Colonic mucosa (tissue), 4 donors: Measurements from ENCODE around the gene KCNN1. TPM values are rescaled to one million over a fixed set of nuclear protein-coding genes. Genes with fewer than 3 reads are reported as not detected.
A peak's percentile ranks its signal among the peaks of the same experiment; 100 is the strongest.

ENCODE experiments used
- DNase-seq: peaks from one replicate; pipeline ENCODE4 v3.0.0-alpha.2; 2020
- H3K27ac ChIP-seq: fragments of 200-600 bp; one replicate; pipeline ENCODE4 v1.8.0; 2021
- H3K27me3 ChIP-seq: fragments of 200-600 bp; one replicate; pipeline ENCODE4 v1.8.0; 2021
- H3K36me3 ChIP-seq: fragments of 200-600 bp; one replicate; pipeline ENCODE4 v1.8.0; 2021
- H3K4me1 ChIP-seq: fragments of 200-600 bp; one replicate; pipeline ENCODE4 v1.8.0; 2021; ENCODE audit warnings: mild to moderate bottlenecking
- H3K4me3 ChIP-seq: fragments of 200-600 bp; one replicate; pipeline ENCODE4 v1.8.0; 2021
- H3K9ac ChIP-seq, 2 donors: one replicate each; pipeline ENCODE4 v1.7.0; 2013; ENCODE audit warnings: control low read depth in 2 of 2, low read depth in 2 of 2, low read length in 2 of 2
- H3K9me3 ChIP-seq: fragments of 200-600 bp; one replicate; pipeline ENCODE4 v1.8.0; 2021
- CTCF ChIP-seq: fragments of 200-600 bp; IDR thresholded peaks from one replicate; pipeline ENCODE4 v1.8.0; 2022; ENCODE audit warnings: antibody characterized with exemption, mild to moderate bottlenecking
- intact Hi-C: fragments of 100-400 bp; cut with DNase I; formaldehyde crosslinking; loops from one replicate; pipeline ENCODE4 v1.14.1; 2022
- total RNA-seq, 2 donors: library from RNA; stranded (reverse); fragmentation: NEBNext Ultra II Directional in 1 of 2; extraction: Animal tissue kit (Norgen Biotek cat#: 25700) in 1 of 2; gene quantifications; one replicate each; pipeline ENCODE4 v1.2.1, GENCODE V29; 2021
- donor health status: healthy.
- donor health status: DM: no; HTN: no; CAD: no.
- donor health status: DM: no; HTN: no; CAD: no.

KCNN1 gene
- total RNA-seq, 2 donors from 2014 or later, result not detected

DNA sequence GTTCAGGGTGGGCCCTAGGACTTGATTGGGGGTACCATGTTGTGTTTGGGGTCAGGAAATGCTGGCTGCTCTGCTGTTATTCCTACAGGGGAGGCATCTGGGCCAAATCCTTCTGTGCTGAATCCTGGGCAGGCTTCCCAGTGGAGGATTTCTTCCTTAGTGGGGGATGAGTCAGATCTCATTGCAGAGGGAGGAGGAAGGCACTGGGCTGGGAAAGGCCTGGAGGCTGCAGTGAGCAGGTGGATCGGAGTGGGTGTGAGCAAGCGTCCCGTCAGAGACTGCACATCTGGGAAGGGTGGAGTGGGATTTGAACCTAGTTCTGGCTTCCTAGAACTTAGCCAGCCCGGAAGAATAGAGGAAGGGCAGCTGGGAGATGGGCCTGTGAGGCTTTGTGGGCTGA, 22.6 kb upstream of the KCNN1 start:
- no peak for TF ChIP-seq CTCF
- H3K27ac ChIP-seq, result no peak overlapping the region
- intact Hi-C loops, result loop anchor here (2.0 kb wide), 1 partner anchor 50 kb away; no protein-coding TSS in a partner anchor
- no peaks in the 10 kb centered on the region for H3K36me3 ChIP-seq
- H3K9me3 ChIP-seq, result no peaks in the 10 kb centered on the region
- H3K27me3 ChIP-seq, result peaks cover 8% of the 10 kb centered on the region
- DNase-seq, result no peak
- H3K9ac ChIP-seq, result no peak overlapping the region
- no peaks in the 10 kb centered on the region for H3K4me1 ChIP-seq
- H3K4me3 ChIP-seq, result no peak overlapping the region

- H3K9me3 ChIP-seq, result no peaks in the 10 kb centered on the region
- intact Hi-C loops, result no loop called here
- H3K27ac ChIP-seq, result peak overlapping the region; percentile 11
- H3K4me3 ChIP-seq, result peak overlapping the region; percentile 67
- peaks cover 5% of the 10 kb centered on the region for H3K4me1 ChIP-seq
- no peak for DNase-seq
- H3K36me3 ChIP-seq, result no peaks in the 10 kb centered on the region
- H3K27me3 ChIP-seq, result peaks cover 36% of the 10 kb centered on the region
- TF ChIP-seq CTCF, result no peak
- peak overlapping the region; percentile 33 to 65 for H3K9ac ChIP-seq
Observed at GRCh38 chr19:17946965-17947784, 19.7 kb upstream of the KCNN1 start.

DNA sequence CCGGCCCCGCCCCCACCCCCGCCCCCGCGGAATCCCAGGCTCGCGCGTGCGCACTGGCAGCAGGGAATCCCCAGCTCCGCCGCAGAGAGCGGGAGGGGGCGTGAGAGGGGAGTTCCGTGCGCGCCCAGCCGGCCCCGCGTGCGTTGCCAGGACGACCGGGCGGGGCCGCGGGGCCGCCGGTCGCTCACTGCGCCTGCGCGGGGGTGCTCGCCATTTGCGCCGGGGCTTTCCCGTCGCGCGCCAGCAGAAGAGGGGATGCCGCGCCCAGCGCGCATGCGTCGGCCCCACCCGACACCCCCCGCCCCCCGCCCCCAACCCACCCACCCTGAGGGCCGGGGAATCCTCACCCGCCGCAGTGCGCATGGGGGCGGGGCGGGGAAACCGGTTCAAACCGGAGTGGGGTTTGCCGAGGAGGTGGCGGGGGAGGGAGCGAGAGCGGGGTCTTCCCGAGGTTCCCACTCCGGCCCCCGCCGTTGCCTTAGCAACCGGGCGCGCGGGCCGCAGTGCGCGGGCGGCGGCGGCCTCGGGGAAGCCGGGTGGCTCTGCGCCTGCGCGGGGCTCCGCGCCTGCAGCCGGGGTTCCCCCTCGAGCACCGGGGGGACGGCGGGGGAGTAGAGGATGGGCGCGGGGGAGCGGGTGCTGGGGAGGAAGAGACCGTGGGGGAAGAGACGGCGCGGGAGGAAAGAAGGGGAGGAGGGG, 18.9 kb upstream of the KCNN1 start:
- Histone ChIP-seq H3K27me3 (peaks cover 44% of the 10 kb centered on the region), H3K9ac (peak overlapping the region in 1 of 2 donors; percentile 59), H3K4me3 (peak overlapping the region; percentile 67), H3K4me1 (peaks cover 5% of the 10 kb centered on the region), H3K27ac (peak overlapping the region; percentile 11), H3K9me3 (no peaks in the 10 kb centered on the region), H3K36me3 (no peaks in the 10 kb centered on the region)
- intact Hi-C loops, result no loop called here
- DNase-seq, result peak; percentile 87
- TF ChIP-seq CTCF, result no peak

GRCh38 chr19:17948514-17948900, 18.4 kb upstream of the KCNN1 start:
- peaks cover 50% of the 10 kb centered on the region for H3K27me3 ChIP-seq
- H3K27ac ChIP-seq, result no peak overlapping the region
- H3K4me1 ChIP-seq, result peaks cover 5% of the 10 kb centered on the region
- H3K9ac ChIP-seq, result no peak overlapping the region
- H3K36me3 ChIP-seq, result no peaks in the 10 kb centered on the region
- no peak for DNase-seq
- peak overlapping the region; percentile 67 for H3K4me3 ChIP-seq
- no peaks in the 10 kb centered on the region for H3K9me3 ChIP-seq
- intact Hi-C loops, result no loop called here
- TF ChIP-seq CTCF, result no peak

- intact Hi-C loops, result no loop called here
- Histone ChIP-seq H3K27me3 (peaks cover 55% of the 10 kb centered on the region), H3K27ac (no peak overlapping the region), H3K36me3 (no peaks in the 10 kb centered on the region), H3K4me3 (no peak overlapping the region), H3K9me3 (no peaks in the 10 kb centered on the region), H3K9ac (no peak overlapping the region), H3K4me1 (peaks cover 5% of the 10 kb centered on the region)
- TF ChIP-seq CTCF, result no peak
- no peak for DNase-seq
Observed at GRCh38 chr19:17948931-17949930, 17.7 kb upstream of the KCNN1 start.
